ENCODE data around the gene NRROS. TPM values are rescaled to one million over a fixed set of nuclear protein-coding genes. Genes with fewer than 3 reads are reported as not detected.

NRROS gene
- total and polyA plus RNA-seq, 10 of the 15 experiments (the other 5 are each of a cell fraction or from before 2014, with no cell fraction given) = 0.35 to 42.2 (median 12.6) TPM

DNA sequence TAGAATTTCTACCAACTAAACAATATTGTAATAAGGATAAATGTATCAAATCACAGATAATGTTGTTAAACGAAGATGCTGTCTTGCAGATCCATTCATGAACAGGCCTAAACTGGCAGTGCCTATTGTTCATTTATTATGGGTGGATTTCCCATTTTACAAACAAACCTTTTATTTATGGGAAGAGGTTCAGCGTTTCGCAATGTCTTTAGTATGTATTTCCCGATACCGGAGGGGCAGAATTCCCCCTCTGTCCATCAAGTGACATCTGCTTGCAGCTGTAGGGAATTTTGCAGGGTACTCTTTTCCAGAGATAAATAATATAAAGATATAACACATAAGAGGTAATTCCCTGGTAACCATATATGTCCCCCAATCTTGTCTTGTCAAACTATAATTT is 66.8 kb downstream of the NRROS start:
- Histone ChIP-seq H4K20me1 (ENCODE audit: control insufficient read depth, insufficient read depth) (no peaks in the 10 kb centered on the region), H3K27me3 (replicated peaks in 1 of 2; ENCODE audit: control insufficient read depth in 2 of 2, insufficient read depth in 2 of 2, low read length in 1 of 2) (no peaks in the 10 kb centered on the region), H3K4me1 (ENCODE audit: control insufficient read depth, insufficient read depth, low read length) (no peaks in the 10 kb centered on the region), H3K4me2 (ENCODE audit: control insufficient read depth, insufficient read depth) (no peak overlapping the region), H3K4me3 (no peak overlapping the region), H3K9me3 (replicated peaks; ENCODE audit: control insufficient read depth, insufficient read depth, low read length) (no peaks in the 10 kb centered on the region), H3K27ac (ENCODE audit: control insufficient read depth, insufficient read depth) (no peak overlapping the region), H2AFZ (ENCODE audit: control insufficient read depth, low read depth, low read length) (no peak overlapping the region), H3K9ac (ENCODE audit: control insufficient read depth, insufficient read depth, low read length) (no peak overlapping the region), H3K79me2 (ENCODE audit: control insufficient read depth, insufficient read depth, low read length) (no peaks in the 10 kb centered on the region), H3K36me3 (ENCODE audit: control insufficient read depth in 2 of 2, insufficient read depth in 2 of 2, low read length in 1 of 2) (no peaks in the 10 kb centered on the region; a peak in 1 of 4 replicates)
- whole genome bisulfite sequencing (ENCODE audit: insufficient coverage, insufficient replicate concordance, low lambda C conversion rate, missing lambda C conversion rate) = 78% methylated on average over 5 of the region's 5 CpGs
- ChIA-PET RAD21 (ENCODE audit: unreplicated experiment) (interaction anchor here (0.6 to 1.4 kb wide), 2 partner anchors 21 to 955 kb away, joined by 3 to 5 read pairs; no protein-coding TSS in a partner anchor), SMC1A (ENCODE audit: uncharacterized antibody, unreplicated experiment) (interaction anchor here (0.7 kb wide), 1 partner anchor 285 kb away, joined by 3 read pairs; no protein-coding TSS in a partner anchor), CTCF (no interaction called here), POLR2A (interaction anchor here (0.6 to 1.0 kb wide), 2 partner anchors 10 to 61 kb away, joined by 3 read pairs; no protein-coding TSS in a partner anchor)
- FAIRE-seq = no peak
- no TSS peak for BruUV-seq (replicated peaks)
- in situ Hi-C loops (cut with MboI) (no loop called here), intact Hi-C loops (cut with micrococcal nuclease; ENCODE audit: unreplicated experiment) (no loop called here)
- DNase-seq (ENCODE audit: low read depth, low spot score) = no peak
- no peak for ATAC-seq
- TF ChIP-seq ATF7 (IDR thresholded peaks at IDR 0.05; ENCODE audit: low read depth) (no peak), DPF2 (IDR thresholded peaks at IDR 0.05) (no peak), ZNF274 (IDR thresholded peaks at IDR 0.05; ENCODE audit: insufficient read depth, insufficient read length) (no peak), TCF12 (IDR thresholded peaks at IDR 0.05; ENCODE audit: low read depth, low read length) (no peak), ZSCAN29 (IDR thresholded peaks at IDR 0.05) (no peak), CBFB (IDR thresholded peaks at IDR 0.05; ENCODE audit: low read depth) (no peak), ESRRA (IDR thresholded peaks at IDR 0.05; ENCODE audit: low read length) (no peak), RAD21 (IDR thresholded peaks at IDR 0.05; ENCODE audit: insufficient read depth, low read depth, low read length) (no peak), NRF1 (conservative IDR thresholded peaks at IDR 0.05; ENCODE audit: low read depth, low read length) (no peak)
- TF ChIP-seq, protein P1, sequence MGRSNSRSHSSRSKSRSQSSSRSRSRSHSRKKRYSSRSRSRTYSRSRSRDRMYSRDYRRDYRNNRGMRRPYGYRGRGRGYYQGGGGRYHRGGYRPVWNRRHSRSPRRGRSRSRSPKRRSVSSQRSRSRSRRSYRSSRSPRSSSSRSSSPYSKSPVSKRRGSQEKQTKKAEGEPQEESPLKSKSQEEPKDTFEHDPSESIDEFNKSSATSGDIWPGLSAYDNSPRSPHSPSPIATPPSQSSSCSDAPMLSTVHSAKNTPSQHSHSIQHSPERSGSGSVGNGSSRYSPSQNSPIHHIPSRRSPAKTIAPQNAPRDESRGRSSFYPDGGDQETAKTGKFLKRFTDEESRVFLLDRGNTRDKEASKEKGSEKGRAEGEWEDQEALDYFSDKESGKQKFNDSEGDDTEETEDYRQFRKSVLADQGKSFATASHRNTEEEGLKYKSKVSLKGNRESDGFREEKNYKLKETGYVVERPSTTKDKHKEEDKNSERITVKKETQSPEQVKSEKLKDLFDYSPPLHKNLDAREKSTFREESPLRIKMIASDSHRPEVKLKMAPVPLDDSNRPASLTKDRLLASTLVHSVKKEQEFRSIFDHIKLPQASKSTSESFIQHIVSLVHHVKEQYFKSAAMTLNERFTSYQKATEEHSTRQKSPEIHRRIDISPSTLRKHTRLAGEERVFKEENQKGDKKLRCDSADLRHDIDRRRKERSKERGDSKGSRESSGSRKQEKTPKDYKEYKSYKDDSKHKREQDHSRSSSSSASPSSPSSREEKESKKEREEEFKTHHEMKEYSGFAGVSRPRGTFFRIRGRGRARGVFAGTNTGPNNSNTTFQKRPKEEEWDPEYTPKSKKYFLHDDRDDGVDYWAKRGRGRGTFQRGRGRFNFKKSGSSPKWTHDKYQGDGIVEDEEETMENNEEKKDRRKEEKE (IDR thresholded peaks at IDR 0.05) = no peak
- TF ChIP-seq, protein P2, sequence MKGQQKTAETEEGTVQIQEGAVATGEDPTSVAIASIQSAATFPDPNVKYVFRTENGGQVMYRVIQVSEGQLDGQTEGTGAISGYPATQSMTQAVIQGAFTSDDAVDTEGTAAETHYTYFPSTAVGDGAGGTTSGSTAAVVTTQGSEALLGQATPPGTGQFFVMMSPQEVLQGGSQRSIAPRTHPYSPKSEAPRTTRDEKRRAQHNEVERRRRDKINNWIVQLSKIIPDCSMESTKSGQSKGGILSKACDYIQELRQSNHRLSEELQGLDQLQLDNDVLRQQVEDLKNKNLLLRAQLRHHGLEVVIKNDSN (IDR thresholded peaks at IDR 0.05; ENCODE audit: borderline replicate concordance, extremely low read length, insufficient read depth, low read depth, low read length) = no peak
- TF ChIP-seq, protein P3, sequence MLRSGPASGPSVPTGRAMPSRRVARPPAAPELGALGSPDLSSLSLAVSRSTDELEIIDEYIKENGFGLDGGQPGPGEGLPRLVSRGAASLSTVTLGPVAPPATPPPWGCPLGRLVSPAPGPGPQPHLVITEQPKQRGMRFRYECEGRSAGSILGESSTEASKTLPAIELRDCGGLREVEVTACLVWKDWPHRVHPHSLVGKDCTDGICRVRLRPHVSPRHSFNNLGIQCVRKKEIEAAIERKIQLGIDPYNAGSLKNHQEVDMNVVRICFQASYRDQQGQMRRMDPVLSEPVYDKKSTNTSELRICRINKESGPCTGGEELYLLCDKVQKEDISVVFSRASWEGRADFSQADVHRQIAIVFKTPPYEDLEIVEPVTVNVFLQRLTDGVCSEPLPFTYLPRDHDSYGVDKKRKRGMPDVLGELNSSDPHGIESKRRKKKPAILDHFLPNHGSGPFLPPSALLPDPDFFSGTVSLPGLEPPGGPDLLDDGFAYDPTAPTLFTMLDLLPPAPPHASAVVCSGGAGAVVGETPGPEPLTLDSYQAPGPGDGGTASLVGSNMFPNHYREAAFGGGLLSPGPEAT (IDR thresholded peaks at IDR 0.05; ENCODE audit: low read depth) = no peak
- TF ChIP-seq, protein P4, sequence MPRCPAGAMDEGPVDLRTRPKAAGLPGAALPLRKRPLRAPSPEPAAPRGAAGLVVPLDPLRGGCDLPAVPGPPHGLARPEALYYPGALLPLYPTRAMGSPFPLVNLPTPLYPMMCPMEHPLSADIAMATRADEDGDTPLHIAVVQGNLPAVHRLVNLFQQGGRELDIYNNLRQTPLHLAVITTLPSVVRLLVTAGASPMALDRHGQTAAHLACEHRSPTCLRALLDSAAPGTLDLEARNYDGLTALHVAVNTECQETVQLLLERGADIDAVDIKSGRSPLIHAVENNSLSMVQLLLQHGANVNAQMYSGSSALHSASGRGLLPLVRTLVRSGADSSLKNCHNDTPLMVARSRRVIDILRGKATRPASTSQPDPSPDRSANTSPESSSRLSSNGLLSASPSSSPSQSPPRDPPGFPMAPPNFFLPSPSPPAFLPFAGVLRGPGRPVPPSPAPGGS (IDR thresholded peaks at IDR 0.05; ENCODE audit: borderline replicate concordance, insufficient read depth, low read depth, low read length, poor library complexity, severe bottlenecking) = no peak
- TF ChIP-seq, protein P5, sequence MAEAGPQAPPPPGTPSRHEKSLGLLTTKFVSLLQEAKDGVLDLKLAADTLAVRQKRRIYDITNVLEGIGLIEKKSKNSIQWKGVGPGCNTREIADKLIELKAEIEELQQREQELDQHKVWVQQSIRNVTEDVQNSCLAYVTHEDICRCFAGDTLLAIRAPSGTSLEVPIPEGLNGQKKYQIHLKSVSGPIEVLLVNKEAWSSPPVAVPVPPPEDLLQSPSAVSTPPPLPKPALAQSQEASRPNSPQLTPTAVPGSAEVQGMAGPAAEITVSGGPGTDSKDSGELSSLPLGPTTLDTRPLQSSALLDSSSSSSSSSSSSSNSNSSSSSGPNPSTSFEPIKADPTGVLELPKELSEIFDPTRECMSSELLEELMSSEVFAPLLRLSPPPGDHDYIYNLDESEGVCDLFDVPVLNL (IDR thresholded peaks at IDR 0.05; ENCODE audit: low read depth, low read length) = no peak
- TF ChIP-seq, protein P6, sequence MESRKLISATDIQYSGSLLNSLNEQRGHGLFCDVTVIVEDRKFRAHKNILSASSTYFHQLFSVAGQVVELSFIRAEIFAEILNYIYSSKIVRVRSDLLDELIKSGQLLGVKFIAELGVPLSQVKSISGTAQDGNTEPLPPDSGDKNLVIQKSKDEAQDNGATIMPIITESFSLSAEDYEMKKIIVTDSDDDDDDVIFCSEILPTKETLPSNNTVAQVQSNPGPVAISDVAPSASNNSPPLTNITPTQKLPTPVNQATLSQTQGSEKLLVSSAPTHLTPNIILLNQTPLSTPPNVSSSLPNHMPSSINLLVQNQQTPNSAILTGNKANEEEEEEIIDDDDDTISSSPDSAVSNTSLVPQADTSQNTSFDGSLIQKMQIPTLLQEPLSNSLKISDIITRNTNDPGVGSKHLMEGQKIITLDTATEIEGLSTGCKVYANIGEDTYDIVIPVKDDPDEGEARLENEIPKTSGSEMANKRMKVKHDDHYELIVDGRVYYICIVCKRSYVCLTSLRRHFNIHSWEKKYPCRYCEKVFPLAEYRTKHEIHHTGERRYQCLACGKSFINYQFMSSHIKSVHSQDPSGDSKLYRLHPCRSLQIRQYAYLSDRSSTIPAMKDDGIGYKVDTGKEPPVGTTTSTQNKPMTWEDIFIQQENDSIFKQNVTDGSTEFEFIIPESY (IDR thresholded peaks at IDR 0.05) = no peak

Data from GM12878 (cell line).